Measurements from ENCODE around the gene FAM222A. TPM values are rescaled to one million over a fixed set of nuclear protein-coding genes. Genes with fewer than 3 reads are reported as not detected.

FAM222A gene
- total RNA-seq, 2 donors from 2014 or later, result 21.6 to 24.4 TPM

GRCh38 chr12:109767991-109768900, 54.6 kb downstream of the FAM222A start:
- Mint-ChIP-seq H3K4me1 (peaks cover 3% of the 10 kb centered on the region), H3K9me3 (peaks cover 5% of the 10 kb centered on the region), H3K27ac (no peak overlapping the region), H3K27me3 (ENCODE audit: insufficient read depth) (no peaks in the 10 kb centered on the region), H3K36me3 (ENCODE audit: low read depth) (peaks cover 14% of the 10 kb centered on the region), H3K4me3 (no peak overlapping the region)
- no peak overlapping the region for H3K9ac ChIP-seq (ENCODE audit: extremely low read depth, low read length, poor library complexity, severe bottlenecking)
- H3K4me1 ChIP-seq (ENCODE audit: control insufficient read depth, insufficient read depth, low read length), result no peaks in the 10 kb centered on the region
- H3K36me3 ChIP-seq (ENCODE audit: control insufficient read depth, insufficient read depth, low read length), result peaks cover 10% of the 10 kb centered on the region
- no peaks in the 10 kb centered on the region for H3K9me3 ChIP-seq (ENCODE audit: control insufficient read depth, low read length)
- H3K27me3 ChIP-seq (ENCODE audit: control insufficient read depth, insufficient read depth, low read length, poor library complexity, severe bottlenecking), result no peaks in the 10 kb centered on the region
- TF ChIP-seq CTCF (conservative IDR thresholded peaks at IDR 0.05), result no peak
- H3K27ac ChIP-seq (ENCODE audit: low read depth, low read length), result no peak overlapping the region
- DNase-seq, result peak; percentile 49
- 94 to 95% methylated on average over 25 to 54 of the region's 54 CpGs for WGBS, 2 experiments (ENCODE audit: insufficient coverage in 1 of 2, insufficient read length in 1 of 2)
- H3K4me3 ChIP-seq (ENCODE audit: low read length), result no peak overlapping the region

GRCh38 chr12:109768901-109769670, 55.5 kb downstream of the FAM222A start:
- Mint-ChIP-seq H3K27me3 (ENCODE audit: insufficient read depth) (no peaks in the 10 kb centered on the region), H3K36me3 (ENCODE audit: low read depth) (peaks cover 11% of the 10 kb centered on the region), H3K4me1 (peaks cover 9% of the 10 kb centered on the region)

More at GRCh38 chr12:109768901-109769670, 55.5 kb downstream of the FAM222A start:
- 95 to 97% methylated on average over 27 to 38 of the region's 38 CpGs for WGBS, 2 experiments (ENCODE audit: insufficient coverage in 1 of 2, insufficient read length in 1 of 2)
- H3K4me1 ChIP-seq (ENCODE audit: control insufficient read depth, insufficient read depth, low read length), result no peaks in the 10 kb centered on the region
- H3K9me3 ChIP-seq (ENCODE audit: control insufficient read depth, low read length), result no peaks in the 10 kb centered on the region
- Mint-ChIP-seq H3K4me3 (no peak overlapping the region), H3K9me3 (no peaks in the 10 kb centered on the region), H3K27ac (no peak overlapping the region)
- H3K36me3 ChIP-seq (ENCODE audit: control insufficient read depth, insufficient read depth, low read length), result peaks cover 10% of the 10 kb centered on the region
- H3K4me3 ChIP-seq (ENCODE audit: low read length), result no peak overlapping the region
- H3K27ac ChIP-seq (ENCODE audit: low read depth, low read length), result no peak overlapping the region
- DNase-seq, result peak; percentile 47
- no peaks in the 10 kb centered on the region for H3K27me3 ChIP-seq (ENCODE audit: control insufficient read depth, insufficient read depth, low read length, poor library complexity, severe bottlenecking)
- no peak overlapping the region for H3K9ac ChIP-seq (ENCODE audit: extremely low read depth, low read length, poor library complexity, severe bottlenecking)
- TF ChIP-seq CTCF (conservative IDR thresholded peaks at IDR 0.05), result no peak
